Measurements from ENCODE around the gene TFF1.

DNA sequence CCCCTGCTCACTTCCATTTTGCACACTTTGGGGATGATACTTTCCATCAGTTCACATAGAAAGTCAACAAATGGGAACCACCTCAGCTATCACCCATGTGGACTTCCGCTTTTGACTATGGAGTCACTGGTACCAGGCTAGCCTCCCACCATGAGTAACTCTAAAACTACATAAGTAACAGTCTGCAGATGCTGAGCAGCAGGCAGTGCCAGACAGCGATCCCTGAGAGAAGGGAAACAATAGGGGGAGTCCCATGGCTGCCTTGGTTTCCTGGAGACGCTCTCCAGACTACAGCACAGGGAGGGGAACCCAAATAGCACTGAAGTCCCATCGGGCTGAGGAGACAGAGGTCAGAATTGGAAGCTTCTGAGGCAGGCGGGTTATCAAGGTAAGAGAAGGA is 12.7 kb downstream of the TFF1 start:
- TF ChIP-seq, protein P1, sequence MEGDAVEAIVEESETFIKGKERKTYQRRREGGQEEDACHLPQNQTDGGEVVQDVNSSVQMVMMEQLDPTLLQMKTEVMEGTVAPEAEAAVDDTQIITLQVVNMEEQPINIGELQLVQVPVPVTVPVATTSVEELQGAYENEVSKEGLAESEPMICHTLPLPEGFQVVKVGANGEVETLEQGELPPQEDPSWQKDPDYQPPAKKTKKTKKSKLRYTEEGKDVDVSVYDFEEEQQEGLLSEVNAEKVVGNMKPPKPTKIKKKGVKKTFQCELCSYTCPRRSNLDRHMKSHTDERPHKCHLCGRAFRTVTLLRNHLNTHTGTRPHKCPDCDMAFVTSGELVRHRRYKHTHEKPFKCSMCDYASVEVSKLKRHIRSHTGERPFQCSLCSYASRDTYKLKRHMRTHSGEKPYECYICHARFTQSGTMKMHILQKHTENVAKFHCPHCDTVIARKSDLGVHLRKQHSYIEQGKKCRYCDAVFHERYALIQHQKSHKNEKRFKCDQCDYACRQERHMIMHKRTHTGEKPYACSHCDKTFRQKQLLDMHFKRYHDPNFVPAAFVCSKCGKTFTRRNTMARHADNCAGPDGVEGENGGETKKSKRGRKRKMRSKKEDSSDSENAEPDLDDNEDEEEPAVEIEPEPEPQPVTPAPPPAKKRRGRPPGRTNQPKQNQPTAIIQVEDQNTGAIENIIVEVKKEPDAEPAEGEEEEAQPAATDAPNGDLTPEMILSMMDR (conservative IDR thresholded peaks at IDR 0.05; ENCODE audit: low read length), result no peak
- no peak for TF ChIP-seq EZH2phosphoT487 (IDR thresholded peaks at IDR 0.05; ENCODE audit: borderline replicate concordance, low read depth, low read length)
